HepG2 (cell line): ENCODE measurements around the gene GANC. TPM values are rescaled to one million over a fixed set of nuclear protein-coding genes. Genes with fewer than 3 reads are reported as not detected.

Source experiments
- BRD4 ChIP-seq: sonication (generic); formaldehyde crosslinking; IDR thresholded peaks from 2 replicates; pipeline ENCODE4 v1.4.0; 2020; ENCODE audit warnings: missing genetic modification reagents
- BRF2 ChIP-seq: sonication (generic); formaldehyde crosslinking; IDR thresholded peaks from 2 replicates; pipeline ENCODE4 v1.8.1; 2022; ENCODE audit warnings: mild to moderate bottlenecking, missing genetic modification reagents
- HINFP ChIP-seq: sonication (generic); formaldehyde crosslinking; IDR thresholded peaks from 2 replicates; pipeline ENCODE4 v1.4.0; 2020; ENCODE audit warnings: low read depth, mild to moderate bottlenecking, missing genetic modification reagents
- HMGXB4 ChIP-seq, 2 experiments: sonication (generic) in 1 of 2; formaldehyde crosslinking in 1 of 2; IDR thresholded peaks; 2 replicates each; pipeline versions ENCODE4 v1.4.0 to v1.6.1; 2018 to 2020; ENCODE audit warnings: missing genetic modification reagents in 2 of 2, borderline replicate concordance in 1 of 2, low read depth in 1 of 2, mild to moderate bottlenecking in 1 of 2, missing biosample characterization in 1 of 2
- HNRNPUL1 ChIP-seq: fragments of 200-400 bp; formaldehyde crosslinking; IDR thresholded peaks from 2 replicates; pipeline ENCODE4 v1.6.1; 2017; ENCODE audit warnings: low read depth, mild to moderate bottlenecking, low read length, moderate library complexity
- JUN ChIP-seq: sonication (generic); formaldehyde crosslinking; IDR thresholded peaks from 2 replicates; pipeline ENCODE4 v1.4.0; 2020; ENCODE audit warnings: mild to moderate bottlenecking, missing genetic modification reagents
- MEIS1 ChIP-seq: sonication (generic); formaldehyde crosslinking; IDR thresholded peaks from 2 replicates; pipeline ENCODE4 v1.9.0; 2021; ENCODE audit warnings: mild to moderate bottlenecking, missing genetic modification reagents, moderate library complexity, borderline replicate concordance
- MYNN ChIP-seq: sonication (generic); formaldehyde crosslinking; IDR thresholded peaks from 2 replicates; pipeline ENCODE4 v1.4.0; 2020; ENCODE audit warnings: mild to moderate bottlenecking, low read depth, missing genetic modification reagents
- SMC3 ChIP-seq: IDR thresholded peaks from 2 replicates; pipeline ENCODE4 v1.6.1; 2011; ENCODE audit warnings: low read length, improper control_type of control experiment
- SNAPC5 ChIP-seq: sonication (generic); formaldehyde crosslinking; IDR thresholded peaks from 2 replicates; pipeline ENCODE4 v1.8.1; 2023; ENCODE audit warnings: mild to moderate bottlenecking, missing genetic modification reagents, borderline replicate concordance
- SPEN ChIP-seq: sonication (generic); formaldehyde crosslinking; IDR thresholded peaks from 2 replicates; pipeline ENCODE4 v1.5.1; 2020; ENCODE audit warnings: low read depth, mild to moderate bottlenecking, missing genetic modification reagents
- TMF1 ChIP-seq: sonication (generic); formaldehyde crosslinking; IDR thresholded peaks from 2 replicates; pipeline ENCODE4 v1.8.1; 2022; ENCODE audit warnings: low read depth, missing genetic modification reagents
- WIZ ChIP-seq: sonication (generic); formaldehyde crosslinking; IDR thresholded peaks from 2 replicates; pipeline ENCODE4 v1.5.1; 2020; ENCODE audit warnings: mild to moderate bottlenecking, missing genetic modification reagents
- ZFAT ChIP-seq: sonication (generic); formaldehyde crosslinking; conservative IDR thresholded peaks from 2 replicates; pipeline ENCODE4 v1.8.1; 2023; ENCODE audit warnings: missing genetic modification reagents, inconsistent platforms
- ZNF124 ChIP-seq: sonication (generic); formaldehyde crosslinking; IDR thresholded peaks from 2 replicates; pipeline ENCODE4 v1.4.0; 2020; ENCODE audit warnings: missing genetic modification reagents
- ZNF335 ChIP-seq: sonication (generic); formaldehyde crosslinking; IDR thresholded peaks from 2 replicates; pipeline ENCODE4 v1.4.0; 2020; ENCODE audit warnings: missing genetic modification reagents
- ZNF543 ChIP-seq: sonication (generic); formaldehyde crosslinking; IDR thresholded peaks from 2 replicates; pipeline ENCODE4 v1.4.0; 2020; ENCODE audit warnings: mild to moderate bottlenecking, missing genetic modification reagents
- ZNF550 ChIP-seq: sonication (generic); formaldehyde crosslinking; IDR thresholded peaks from 2 replicates; pipeline ENCODE4 v1.4.0; 2020; ENCODE audit warnings: mild to moderate bottlenecking, missing genetic modification reagents, borderline replicate concordance
- ZNF567 ChIP-seq: sonication (generic); formaldehyde crosslinking; IDR thresholded peaks from 2 replicates; pipeline ENCODE4 v1.8.1; 2023; ENCODE audit warnings: mild to moderate bottlenecking, missing genetic modification reagents, borderline replicate concordance
- ZNF614 ChIP-seq: IDR thresholded peaks from 2 replicates; pipeline ENCODE4 v1.6.1; 2018; ENCODE audit warnings: missing biosample characterization, missing genetic modification reagents, inconsistent platforms, borderline replicate concordance
- ZNF629 ChIP-seq: sonication (generic); formaldehyde crosslinking; conservative IDR thresholded peaks from 2 replicates; pipeline ENCODE4 v1.5.0; 2020; ENCODE audit warnings: missing genetic modification reagents
- ZNF678 ChIP-seq: sonication (generic); formaldehyde crosslinking; IDR thresholded peaks from 2 replicates; pipeline ENCODE4 v1.4.0; 2020; ENCODE audit warnings: mild to moderate bottlenecking, missing genetic modification reagents
- ZSCAN22 ChIP-seq: sonication (generic); formaldehyde crosslinking; IDR thresholded peaks from 2 replicates; pipeline ENCODE4 v1.4.0; 2020; ENCODE audit warnings: mild to moderate bottlenecking, missing genetic modification reagents
- ZSCAN25 ChIP-seq: sonication (generic); formaldehyde crosslinking; IDR thresholded peaks from 2 replicates; pipeline ENCODE4 v1.8.0; 2022; ENCODE audit warnings: mild to moderate bottlenecking, missing genetic modification reagents
- polyA plus RNA-seq, 8 experiments: library from polyadenylated mRNA; depleted of rRNA in 3 of 8; stranded (reverse) in 7 of 8; unstranded in 1 of 8; fragments of >200 nt; fragmentation: Illumina TruSeq in 4 of 8; extraction: Trizol in 4 of 8; gene quantifications; 2 replicates each; pipeline versions ENCODE4 v1.2.1 to v1.2.3, GENCODE V29; 2011 to 2016; ENCODE audit warnings: low read depth in 4 of 8, missing spikeins in 1 of 8, mixed read lengths in 1 of 8; ENCODE audit not compliant: insufficient read depth in 1 of 8
- total RNA-seq, 5 experiments: library from RNA; depleted of rRNA; stranded (reverse); fragments of >200 nt; fragmentation: Illumina TruSeq; extraction: Trizol; gene quantifications; 2 replicates each; pipeline ENCODE4 v1.2.3, GENCODE V29; 2016; ENCODE audit warnings: low read depth in 1 of 5
- TF ChIP-seq, protein P1 (sequence below): sonication (generic); formaldehyde crosslinking; IDR thresholded peaks from 2 replicates; pipeline ENCODE4 v1.9.0; 2021; ENCODE audit warnings: missing genetic modification reagents, mild to moderate bottlenecking, borderline replicate concordance

The GANC gene
- total and polyA plus RNA-seq, 2 of the 13 experiments (the other 11 are each of a cell fraction or from before 2014, with no cell fraction given), result 17.0 to 21.0 TPM

DNA sequence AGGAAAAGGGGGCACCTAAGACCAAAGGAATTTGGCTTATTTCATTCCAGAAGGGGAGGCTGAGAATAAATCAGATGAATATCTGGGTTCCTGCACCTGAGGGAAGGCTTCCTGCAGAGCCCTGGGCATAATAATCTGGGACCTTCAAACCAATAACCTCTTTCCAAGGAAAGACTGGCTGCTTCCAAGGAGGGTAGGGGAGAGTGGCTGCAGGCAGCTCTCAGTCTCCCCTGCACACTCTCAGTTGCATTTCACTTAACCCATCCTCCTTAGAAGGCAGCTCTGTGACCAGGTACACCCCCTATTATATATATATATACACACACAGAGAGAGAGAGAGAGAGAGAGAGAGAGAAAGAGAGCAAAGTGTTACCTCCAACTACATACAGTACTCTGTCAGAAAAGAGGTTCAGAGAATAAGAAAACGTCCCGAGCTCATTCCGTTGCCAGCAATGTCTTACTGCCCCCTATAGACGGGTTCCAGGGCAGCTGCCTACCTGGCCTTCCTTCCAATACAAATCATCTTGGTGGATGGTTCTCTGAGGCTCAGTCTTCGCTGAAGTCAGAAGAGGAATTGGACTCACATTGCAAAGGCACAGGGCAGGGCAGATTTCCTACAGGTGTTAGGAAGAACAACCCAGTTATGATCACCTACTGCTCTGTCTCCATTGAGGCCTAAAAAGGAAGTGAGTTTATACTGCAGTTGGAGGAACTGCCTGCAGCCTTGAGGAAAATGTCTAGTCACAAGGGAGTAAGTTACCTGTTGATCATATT lies 112.4 kb downstream of the GANC start (continued):
- TF ChIP-seq BRF2 (no peak), HMGXB4 (CRISPR knock-in tag; IDR thresholded peaks at IDR 0.05; ENCODE audit: borderline replicate concordance in 1 of 2, low read depth in 1 of 2) (0 out of 4 replicates have a peak, but pooled peaks of 1 of the 2 experiments have one; percentile 34), ZFAT (CRISPR knock-in tag) (no peak), ZSCAN22 (CRISPR knock-in tag) (no peak), SPEN (CRISPR knock-in tag) (no peak), MEIS1 (no peak), ZSCAN25 (CRISPR knock-in tag) (0 out of 2 replicates have a peak, but pooled peaks have one; percentile 40), ZNF629 (CRISPR knock-in tag) (no peak), SNAPC5 (CRISPR knock-in tag) (no peak), WIZ (no peak), SMC3 (peak; percentile 79), HINFP (CRISPR knock-in tag) (peak; percentile 42; the same call in 1 of the 2 replicates), ZNF543 (CRISPR knock-in tag) (no peak), ZNF678 (CRISPR knock-in tag) (no peak), HNRNPUL1 (no peak), TMF1 (CRISPR knock-in tag) (no peak), ZNF124 (CRISPR knock-in tag) (0 out of 2 replicates have a peak, but pooled peaks have one; percentile 20), ZNF567 (CRISPR knock-in tag) (no peak), ZNF614 (CRISPR knock-in tag) (no peak), BRD4 (CRISPR knock-in tag) (0 out of 2 replicates have a peak, but pooled peaks have one; percentile 27), MYNN (no peak), JUN (no peak), ZNF335 (CRISPR knock-in tag) (0 out of 2 replicates have a peak, but pooled peaks have one; percentile 29), ZNF550 (CRISPR knock-in tag) (no peak)
- TF ChIP-seq, protein P1, sequence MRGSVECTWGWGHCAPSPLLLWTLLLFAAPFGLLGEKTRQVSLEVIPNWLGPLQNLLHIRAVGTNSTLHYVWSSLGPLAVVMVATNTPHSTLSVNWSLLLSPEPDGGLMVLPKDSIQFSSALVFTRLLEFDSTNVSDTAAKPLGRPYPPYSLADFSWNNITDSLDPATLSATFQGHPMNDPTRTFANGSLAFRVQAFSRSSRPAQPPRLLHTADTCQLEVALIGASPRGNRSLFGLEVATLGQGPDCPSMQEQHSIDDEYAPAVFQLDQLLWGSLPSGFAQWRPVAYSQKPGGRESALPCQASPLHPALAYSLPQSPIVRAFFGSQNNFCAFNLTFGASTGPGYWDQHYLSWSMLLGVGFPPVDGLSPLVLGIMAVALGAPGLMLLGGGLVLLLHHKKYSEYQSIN (CRISPR knock-in tag), result no peak
